ENCODE measurements around the gene PCNX3. TPM values are rescaled to one million over a fixed set of nuclear protein-coding genes. Genes with fewer than 3 reads are reported as not detected.

PCNX3 gene
- total and polyA plus RNA-seq, 10 of the 15 experiments (the other 5 are each of a cell fraction or from before 2014, with no cell fraction given): 0.03 to 46.6 (median 8.4) TPM

DNA sequence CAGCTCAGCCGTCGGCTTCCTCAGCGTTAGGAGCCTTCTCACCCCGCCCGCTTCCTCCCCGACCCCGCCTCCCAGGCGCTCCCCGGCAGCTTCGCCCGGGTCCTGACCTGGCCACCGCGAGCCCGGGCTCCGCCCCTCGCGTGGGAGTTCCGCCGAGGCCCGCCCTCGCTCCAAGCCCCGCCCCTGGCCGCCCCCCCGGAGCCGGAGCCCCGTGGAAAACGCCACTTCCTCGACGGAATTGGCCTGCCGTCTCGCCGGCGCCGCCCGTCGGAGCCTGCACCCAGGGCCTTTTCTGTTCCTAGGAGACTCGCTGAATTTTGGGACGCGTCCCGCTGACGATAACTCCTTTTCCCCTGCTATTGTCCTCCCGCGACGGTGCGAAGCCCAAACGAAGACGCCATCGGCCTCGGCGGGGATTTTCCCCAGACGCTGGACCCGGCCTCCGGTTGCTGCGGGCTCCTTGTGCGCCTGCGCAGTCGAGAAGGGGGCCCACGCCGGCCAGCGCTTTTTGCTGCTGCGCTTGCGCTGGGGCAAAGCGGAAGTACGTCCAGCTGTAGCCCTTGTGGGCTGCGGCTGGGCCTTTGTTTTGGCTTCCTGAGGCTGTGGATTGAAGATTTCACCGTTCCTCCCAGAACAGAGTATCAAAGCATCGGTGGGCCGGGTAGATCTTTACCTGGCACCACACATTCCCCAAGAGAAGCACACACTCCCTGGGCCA lies 37.1 kb downstream of the PCNX3 start (continued):
- TF ChIP-seq, protein P1, sequence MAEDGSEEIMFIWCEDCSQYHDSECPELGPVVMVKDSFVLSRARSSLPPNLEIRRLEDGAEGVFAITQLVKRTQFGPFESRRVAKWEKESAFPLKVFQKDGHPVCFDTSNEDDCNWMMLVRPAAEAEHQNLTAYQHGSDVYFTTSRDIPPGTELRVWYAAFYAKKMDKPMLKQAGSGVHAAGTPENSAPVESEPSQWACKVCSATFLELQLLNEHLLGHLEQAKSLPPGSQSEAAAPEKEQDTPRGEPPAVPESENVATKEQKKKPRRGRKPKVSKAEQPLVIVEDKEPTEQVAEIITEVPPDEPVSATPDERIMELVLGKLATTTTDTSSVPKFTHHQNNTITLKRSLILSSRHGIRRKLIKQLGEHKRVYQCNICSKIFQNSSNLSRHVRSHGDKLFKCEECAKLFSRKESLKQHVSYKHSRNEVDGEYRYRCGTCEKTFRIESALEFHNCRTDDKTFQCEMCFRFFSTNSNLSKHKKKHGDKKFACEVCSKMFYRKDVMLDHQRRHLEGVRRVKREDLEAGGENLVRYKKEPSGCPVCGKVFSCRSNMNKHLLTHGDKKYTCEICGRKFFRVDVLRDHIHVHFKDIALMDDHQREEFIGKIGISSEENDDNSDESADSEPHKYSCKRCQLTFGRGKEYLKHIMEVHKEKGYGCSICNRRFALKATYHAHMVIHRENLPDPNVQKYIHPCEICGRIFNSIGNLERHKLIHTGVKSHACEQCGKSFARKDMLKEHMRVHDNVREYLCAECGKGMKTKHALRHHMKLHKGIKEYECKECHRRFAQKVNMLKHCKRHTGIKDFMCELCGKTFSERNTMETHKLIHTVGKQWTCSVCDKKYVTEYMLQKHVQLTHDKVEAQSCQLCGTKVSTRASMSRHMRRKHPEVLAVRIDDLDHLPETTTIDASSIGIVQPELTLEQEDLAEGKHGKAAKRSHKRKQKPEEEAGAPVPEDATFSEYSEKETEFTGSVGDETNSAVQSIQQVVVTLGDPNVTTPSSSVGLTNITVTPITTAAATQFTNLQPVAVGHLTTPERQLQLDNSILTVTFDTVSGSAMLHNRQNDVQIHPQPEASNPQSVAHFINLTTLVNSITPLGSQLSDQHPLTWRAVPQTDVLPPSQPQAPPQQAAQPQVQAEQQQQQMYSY (CRISPR knock-in tag; IDR thresholded peaks at IDR 0.05): no peak
- TF ChIP-seq SUPT20H (IDR thresholded peaks at IDR 0.05; ENCODE audit: borderline replicate concordance, control insufficient read depth, low read depth, low read length): no peak
- no peak for TF ChIP-seq ZSCAN29 (IDR thresholded peaks at IDR 0.05)
- TF ChIP-seq LARP7 (IDR thresholded peaks at IDR 0.05): no peak; the same call in 1 of the 2 replicates
- peak; percentile 90 for TF ChIP-seq DPF2 (IDR thresholded peaks at IDR 0.05)
- TF ChIP-seq BRCA1 (IDR thresholded peaks at IDR 0.05; ENCODE audit: low read depth, low read length): no peak
- no peak for TF ChIP-seq ZZZ3 (IDR thresholded peaks at IDR 0.05; ENCODE audit: control insufficient read depth, insufficient read length, low read depth)
- TF ChIP-seq, protein P2, sequence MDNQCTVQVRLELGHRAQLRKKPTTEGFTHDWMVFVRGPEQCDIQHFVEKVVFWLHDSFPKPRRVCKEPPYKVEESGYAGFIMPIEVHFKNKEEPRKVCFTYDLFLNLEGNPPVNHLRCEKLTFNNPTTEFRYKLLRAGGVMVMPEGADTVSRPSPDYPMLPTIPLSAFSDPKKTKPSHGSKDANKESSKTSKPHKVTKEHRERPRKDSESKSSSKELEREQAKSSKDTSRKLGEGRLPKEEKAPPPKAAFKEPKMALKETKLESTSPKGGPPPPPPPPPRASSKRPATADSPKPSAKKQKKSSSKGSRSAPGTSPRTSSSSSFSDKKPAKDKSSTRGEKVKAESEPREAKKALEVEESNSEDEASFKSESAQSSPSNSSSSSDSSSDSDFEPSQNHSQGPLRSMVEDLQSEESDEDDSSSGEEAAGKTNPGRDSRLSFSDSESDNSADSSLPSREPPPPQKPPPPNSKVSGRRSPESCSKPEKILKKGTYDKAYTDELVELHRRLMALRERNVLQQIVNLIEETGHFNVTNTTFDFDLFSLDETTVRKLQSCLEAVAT (IDR thresholded peaks at IDR 0.05): peak; percentile 81
- peak; percentile 44; the same call in 1 of the 2 replicates for TF ChIP-seq BCL11A (IDR thresholded peaks at IDR 0.05; ENCODE audit: low read depth, low read length)
- TF ChIP-seq EED (IDR thresholded peaks at IDR 0.05; ENCODE audit: low read depth): peak; percentile 69
- TF ChIP-seq, protein P3, sequence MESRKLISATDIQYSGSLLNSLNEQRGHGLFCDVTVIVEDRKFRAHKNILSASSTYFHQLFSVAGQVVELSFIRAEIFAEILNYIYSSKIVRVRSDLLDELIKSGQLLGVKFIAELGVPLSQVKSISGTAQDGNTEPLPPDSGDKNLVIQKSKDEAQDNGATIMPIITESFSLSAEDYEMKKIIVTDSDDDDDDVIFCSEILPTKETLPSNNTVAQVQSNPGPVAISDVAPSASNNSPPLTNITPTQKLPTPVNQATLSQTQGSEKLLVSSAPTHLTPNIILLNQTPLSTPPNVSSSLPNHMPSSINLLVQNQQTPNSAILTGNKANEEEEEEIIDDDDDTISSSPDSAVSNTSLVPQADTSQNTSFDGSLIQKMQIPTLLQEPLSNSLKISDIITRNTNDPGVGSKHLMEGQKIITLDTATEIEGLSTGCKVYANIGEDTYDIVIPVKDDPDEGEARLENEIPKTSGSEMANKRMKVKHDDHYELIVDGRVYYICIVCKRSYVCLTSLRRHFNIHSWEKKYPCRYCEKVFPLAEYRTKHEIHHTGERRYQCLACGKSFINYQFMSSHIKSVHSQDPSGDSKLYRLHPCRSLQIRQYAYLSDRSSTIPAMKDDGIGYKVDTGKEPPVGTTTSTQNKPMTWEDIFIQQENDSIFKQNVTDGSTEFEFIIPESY (IDR thresholded peaks at IDR 0.05): no peak
- peak in 1 of 2 experiments; percentile 43; a peak in 1 of 4 replicates for TF ChIP-seq BHLHE40 (IDR thresholded peaks at IDR 0.05; ENCODE audit: borderline replicate concordance in 1 of 2, low read depth in 2 of 2, low read length in 1 of 2)
- TF ChIP-seq CBFB (IDR thresholded peaks at IDR 0.05; ENCODE audit: low read depth): 0 out of 2 replicates have a peak, but pooled peaks have one; percentile 28
- no peak; the same call in 1 of the 2 replicates for TF ChIP-seq MTA3 (IDR thresholded peaks at IDR 0.05; ENCODE audit: borderline replicate concordance, low read length)
- TF ChIP-seq MEF2A (IDR thresholded peaks at IDR 0.05; ENCODE audit: insufficient read depth, low read depth, low read length): 0 out of 2 replicates have a peak, but pooled peaks have one; percentile 11
- TF ChIP-seq CHD2 (IDR thresholded peaks at IDR 0.05; ENCODE audit: borderline replicate concordance, low read depth, low read length): peak; percentile 50; the same call in 1 of the 2 replicates
- TF ChIP-seq, protein P4, sequence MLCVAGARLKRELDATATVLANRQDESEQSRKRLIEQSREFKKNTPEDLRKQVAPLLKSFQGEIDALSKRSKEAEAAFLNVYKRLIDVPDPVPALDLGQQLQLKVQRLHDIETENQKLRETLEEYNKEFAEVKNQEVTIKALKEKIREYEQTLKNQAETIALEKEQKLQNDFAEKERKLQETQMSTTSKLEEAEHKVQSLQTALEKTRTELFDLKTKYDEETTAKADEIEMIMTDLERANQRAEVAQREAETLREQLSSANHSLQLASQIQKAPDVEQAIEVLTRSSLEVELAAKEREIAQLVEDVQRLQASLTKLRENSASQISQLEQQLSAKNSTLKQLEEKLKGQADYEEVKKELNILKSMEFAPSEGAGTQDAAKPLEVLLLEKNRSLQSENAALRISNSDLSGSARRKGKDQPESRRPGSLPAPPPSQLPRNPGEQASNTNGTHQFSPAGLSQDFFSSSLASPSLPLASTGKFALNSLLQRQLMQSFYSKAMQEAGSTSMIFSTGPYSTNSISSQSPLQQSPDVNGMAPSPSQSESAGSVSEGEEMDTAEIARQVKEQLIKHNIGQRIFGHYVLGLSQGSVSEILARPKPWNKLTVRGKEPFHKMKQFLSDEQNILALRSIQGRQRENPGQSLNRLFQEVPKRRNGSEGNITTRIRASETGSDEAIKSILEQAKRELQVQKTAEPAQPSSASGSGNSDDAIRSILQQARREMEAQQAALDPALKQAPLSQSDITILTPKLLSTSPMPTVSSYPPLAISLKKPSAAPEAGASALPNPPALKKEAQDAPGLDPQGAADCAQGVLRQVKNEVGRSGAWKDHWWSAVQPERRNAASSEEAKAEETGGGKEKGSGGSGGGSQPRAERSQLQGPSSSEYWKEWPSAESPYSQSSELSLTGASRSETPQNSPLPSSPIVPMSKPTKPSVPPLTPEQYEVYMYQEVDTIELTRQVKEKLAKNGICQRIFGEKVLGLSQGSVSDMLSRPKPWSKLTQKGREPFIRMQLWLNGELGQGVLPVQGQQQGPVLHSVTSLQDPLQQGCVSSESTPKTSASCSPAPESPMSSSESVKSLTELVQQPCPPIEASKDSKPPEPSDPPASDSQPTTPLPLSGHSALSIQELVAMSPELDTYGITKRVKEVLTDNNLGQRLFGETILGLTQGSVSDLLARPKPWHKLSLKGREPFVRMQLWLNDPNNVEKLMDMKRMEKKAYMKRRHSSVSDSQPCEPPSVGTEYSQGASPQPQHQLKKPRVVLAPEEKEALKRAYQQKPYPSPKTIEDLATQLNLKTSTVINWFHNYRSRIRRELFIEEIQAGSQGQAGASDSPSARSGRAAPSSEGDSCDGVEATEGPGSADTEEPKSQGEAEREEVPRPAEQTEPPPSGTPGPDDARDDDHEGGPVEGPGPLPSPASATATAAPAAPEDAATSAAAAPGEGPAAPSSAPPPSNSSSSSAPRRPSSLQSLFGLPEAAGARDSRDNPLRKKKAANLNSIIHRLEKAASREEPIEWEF (IDR thresholded peaks at IDR 0.05; ENCODE audit: insufficient replicate concordance, low read depth, low read length): no peak
